Stimulated activated CD4-positive, alpha-beta T cell treated with anti-CD3 and anti-CD28 coated beads, Interleukin-15, amount 100 ng/mL, for 48 hours (primary cell): ENCODE results near the gene LTBP3.

ENCODE experiments used
- DNase-seq, 2 donors: peaks; one replicate each; pipeline ENCODE4 v3.0.0-alpha.2; 2020; ENCODE audit warnings: low read depth in 2 of 2

Gene LTBP3

DNA sequence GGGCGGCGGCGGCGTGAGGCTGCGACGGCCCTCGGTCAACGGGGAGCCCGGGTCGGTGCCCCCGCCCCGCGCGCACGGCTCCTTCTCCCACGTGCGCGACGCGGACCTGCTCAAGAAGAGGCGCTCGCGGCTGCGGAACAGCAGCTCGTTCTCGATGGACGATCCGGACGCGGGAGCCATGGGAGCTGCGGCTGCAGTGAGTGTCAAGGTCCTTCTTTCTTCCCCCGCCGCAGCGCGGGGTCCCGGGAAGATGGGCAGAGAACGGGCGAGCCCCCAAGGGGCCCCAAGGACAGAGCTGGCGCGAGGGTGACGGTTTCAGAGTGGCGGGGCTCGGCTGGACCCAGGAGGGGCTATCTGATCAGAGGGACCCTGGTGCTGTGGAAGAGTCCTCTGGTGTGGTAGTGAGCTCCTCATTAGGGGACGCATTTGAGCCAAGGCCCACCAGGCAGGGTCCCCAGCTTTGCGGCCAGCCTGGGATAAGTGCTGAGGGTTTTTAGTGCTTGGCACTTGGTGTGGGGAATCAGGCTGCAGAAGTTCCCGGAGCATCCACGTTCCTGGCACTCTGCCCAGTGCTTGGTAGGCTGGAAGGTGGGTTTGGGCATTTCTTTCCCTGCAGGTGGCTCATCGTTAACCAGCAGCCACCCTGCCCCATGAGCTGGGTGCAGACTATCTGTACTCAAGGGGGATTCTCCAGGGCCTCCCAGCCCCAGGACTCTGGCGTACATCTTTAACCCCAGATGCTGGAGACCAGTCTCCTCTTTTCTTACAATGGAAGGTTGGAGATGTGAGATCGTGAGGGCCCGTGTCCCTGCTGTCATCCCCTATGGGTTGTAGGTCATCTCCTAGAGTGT, 27.5 kb upstream of the LTBP3 start:
- DNase-seq, result no peak

DNA sequence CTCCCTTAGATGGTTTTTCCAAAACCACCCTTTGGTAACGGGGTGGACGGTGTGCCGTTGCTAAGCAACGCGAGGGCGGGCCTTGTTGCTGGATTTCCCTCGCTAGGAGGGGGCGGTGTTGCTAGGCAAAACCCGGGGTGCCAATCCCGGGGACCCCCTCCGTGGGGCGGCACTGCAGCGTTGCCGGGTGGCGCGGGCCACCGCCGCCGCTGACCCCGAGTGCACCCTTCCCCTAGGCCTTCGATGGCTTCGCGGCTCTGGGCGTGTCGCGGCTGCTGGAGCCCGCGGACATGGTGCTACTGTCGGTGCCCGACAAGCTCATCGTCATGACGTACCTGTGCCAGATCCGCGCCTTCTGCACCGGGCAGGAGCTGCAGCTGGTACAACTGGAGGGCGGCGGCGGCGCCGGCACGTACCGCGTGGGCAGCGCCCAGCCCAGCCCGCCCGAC, 26.6 kb upstream of the LTBP3 start:
- no peak for DNase-seq

DNA sequence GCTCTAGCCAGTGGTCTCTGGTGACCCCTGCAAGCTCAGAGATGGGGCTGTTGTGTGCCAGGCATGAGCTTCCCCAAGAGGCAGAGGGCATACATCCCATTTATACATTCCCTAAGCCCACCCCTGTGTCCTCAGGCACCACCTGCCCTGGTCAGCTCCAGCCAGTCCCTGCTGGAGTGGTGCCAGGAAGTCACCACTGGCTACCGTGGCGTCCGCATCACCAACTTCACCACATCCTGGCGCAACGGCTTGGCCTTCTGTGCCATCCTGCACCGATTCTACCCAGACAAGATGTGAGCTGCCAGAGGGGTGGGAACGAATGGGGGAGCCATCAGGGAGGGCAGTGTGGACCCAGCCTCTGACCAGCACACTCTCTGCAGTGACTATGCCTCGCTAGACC, 25.9 kb upstream of the LTBP3 start:
- DNase-seq, result no peak

DNA sequence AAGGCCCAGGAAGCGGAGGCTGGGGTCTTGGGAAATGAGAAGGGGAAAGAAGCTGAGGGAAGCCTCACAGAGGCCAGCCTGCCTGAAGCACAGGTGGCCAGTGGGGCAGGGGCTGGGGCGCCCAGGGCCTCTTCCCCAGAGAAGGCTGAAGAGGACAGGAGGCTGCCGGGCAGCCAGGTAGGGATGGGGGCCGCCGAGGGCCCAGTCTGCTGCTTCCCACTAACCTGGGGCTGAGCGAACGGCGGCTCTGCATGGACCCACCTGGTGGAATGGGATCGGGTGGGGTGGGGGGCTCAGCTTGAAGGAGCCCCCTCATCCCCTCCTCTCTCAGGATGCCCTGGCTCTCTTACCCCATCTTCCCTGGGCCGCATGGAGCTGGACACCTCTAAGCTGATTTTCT, 25.4 kb upstream of the LTBP3 start:
- no peak for DNase-seq

DNA sequence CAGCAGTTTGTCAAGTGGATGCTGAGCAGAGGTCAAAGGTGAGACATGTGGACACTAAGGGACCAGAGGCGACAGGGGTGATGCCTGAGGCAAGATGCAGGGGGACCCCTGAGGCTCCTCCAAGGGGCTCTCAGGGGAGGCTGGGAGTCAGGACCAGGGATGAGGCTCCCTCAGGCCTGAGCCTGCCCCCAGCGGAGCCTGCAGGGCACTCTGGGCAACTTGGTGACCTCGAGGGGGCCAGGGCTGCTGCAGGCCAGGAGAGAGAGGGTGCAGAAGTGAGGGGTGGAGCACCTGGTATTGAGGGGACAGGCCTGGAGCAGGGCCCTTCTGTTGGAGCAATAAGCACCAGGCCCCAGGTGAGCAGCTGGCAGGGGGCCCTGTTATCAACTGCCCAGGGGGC, 23.8 kb upstream of the LTBP3 start:
- no peak for DNase-seq

- no peak for DNase-seq
Observed at GRCh38 chr11:65580756-65581155, 22.6 kb upstream of the LTBP3 start.

GRCh38 chr11:65580031-65580692, 22.0 kb upstream of the LTBP3 start:
- DNase-seq, result no peak

DNA sequence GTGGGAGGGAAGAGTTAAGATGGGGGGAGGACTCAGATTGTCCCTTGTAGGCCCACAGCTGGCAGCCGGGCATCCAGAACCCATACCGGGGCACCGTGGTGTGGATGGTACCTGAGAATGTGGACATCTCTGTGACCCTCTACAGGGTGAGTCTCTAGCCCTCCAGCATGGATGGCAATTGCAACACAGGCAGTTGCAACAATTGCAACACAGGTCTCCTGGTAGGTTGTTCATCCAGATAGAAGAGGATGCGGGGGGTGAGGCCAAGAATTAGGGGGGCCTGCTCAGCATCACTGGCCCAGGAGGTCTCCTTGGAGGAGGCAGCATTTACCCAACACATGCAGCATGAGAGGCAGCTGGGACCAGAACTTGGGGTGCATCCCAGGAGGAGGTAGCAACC, 21.1 kb upstream of the LTBP3 start:
- no peak for DNase-seq

GRCh38 chr11:65578667-65579066, 20.5 kb upstream of the LTBP3 start:
- DNase-seq, result no peak

DNA sequence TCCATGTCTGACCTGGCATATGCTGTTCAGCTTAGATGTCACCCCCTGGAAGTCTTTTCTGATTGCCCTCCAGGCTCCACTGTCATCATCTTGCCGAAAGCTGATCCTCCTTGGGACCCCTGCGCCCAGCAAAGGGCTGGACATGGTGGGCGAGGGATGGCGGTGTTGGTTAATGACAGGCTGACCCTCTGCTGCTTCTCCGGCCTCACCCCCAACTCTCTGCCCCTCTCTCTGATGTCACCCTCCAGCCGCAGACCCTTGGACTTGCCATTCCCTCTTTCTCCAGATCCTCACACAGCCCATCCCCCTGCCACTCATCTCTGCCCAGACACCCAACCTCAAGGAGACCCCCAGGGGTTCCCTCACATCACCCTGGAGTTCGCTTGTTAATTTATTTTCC, 20.0 kb upstream of the LTBP3 start:
- DNase-seq, result no peak

DNA sequence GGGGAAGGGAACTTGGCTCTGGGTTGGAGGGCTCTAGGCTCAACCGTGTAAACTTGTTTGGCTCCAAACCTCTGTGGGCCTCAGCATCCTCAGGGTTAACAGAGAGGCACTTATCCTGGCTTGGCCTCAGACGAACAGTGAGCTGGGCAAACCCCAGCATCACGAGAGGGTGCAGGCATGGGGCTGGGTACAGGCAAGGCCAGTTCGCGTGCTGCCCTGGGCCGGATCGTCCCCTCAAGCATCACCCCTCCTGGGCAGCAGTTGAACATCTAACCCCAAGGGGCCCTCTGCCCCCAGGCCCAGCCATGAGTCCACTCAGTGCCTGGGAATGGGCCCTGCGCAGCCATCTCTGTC, 19.6 kb upstream of the LTBP3 start:
- no peak for DNase-seq

DNA sequence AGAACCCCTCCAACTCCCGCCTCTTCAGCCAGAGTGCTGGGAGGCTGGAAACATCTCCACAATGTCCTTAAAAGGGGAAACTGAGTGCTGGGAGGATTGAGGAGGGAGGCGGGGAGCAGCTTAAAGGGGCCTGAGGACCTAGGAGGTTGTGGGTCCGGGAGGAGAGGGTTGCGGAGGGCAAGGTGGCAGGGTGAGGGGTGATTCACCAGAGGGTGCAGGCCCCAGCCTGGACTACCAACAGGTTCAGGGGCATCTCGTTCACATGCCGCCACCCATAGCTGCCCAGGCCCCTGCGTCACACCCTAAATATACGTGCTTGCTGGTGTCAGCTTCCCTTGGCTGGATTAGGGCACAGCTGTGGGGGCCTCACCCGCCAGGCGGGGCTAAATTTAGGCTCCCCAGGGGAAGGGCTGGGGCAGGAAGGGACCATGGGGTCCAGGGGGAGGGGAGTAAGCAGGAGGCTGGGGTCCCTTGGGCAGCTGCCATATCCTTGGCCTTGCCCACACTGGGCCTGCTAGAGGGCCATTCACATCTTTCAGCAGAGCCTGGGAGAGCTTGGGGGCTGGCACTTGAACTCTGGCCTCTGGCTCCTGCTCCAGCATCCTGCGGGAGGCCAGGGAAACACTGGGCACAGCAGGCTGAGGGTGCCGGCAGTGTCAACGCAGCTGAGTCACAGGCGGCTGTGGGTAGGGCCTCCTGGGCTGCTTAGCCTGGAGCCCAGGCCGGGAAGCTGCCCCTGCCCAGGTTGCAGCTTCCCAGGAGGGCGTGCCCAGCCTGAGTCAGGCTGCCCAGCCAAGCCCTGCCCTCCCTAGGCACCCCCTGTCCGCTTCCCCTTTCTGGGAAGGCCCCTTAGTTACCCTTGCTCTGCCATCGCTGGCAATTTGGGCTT, 19.0 kb upstream of the LTBP3 start:
- no peak for DNase-seq

GRCh38 chr11:65576232-65576866, 18.2 kb upstream of the LTBP3 start:
- DNase-seq, result no peak

DNA sequence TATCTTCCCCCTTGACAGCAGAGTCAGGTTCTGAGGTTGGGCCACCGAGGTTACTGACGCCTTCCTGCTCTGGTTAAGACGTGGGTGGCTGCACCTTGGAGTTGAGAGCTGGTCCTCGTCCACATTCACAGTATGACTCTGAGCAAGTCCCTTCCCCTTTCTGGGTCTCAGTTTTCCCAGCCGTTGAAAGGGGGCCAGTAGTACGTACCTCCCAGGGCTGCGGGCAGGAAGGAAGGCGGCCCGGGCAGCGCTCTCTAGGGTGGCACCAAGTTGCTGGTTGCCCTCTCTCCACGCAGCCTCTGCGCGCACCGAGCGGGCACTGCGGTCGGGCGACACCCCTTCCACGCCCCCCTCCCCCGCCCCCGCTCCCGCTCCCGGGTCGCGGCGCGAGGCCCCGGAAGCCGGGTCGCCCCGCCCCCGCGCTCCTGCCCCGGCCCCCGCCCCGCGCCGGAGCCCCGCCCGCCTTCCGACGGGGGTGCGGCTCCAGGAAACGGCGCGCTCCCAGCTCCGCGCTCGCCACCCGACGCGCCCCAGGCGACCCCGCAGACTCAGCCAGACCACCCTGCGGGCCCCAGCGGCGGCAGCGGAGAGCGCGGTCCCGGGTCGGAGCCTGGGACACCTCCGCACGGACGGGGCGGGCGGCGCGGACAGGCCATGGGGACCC, 17.5 kb upstream of the LTBP3 start, which contains the start of gene EHBP1L1:
TSS of gene EHBP1L1 (plus strand) at position 486 of the 664 bp plus-strand sequence. CDS start 250 bp downstream, outside the sequence.
- DNase-seq, result peak in 1 of 2 donors; percentile 65

GRCh38 chr11:65574811-65575567, 16.8 kb upstream of the LTBP3 start:
- no peak for DNase-seq

DNA sequence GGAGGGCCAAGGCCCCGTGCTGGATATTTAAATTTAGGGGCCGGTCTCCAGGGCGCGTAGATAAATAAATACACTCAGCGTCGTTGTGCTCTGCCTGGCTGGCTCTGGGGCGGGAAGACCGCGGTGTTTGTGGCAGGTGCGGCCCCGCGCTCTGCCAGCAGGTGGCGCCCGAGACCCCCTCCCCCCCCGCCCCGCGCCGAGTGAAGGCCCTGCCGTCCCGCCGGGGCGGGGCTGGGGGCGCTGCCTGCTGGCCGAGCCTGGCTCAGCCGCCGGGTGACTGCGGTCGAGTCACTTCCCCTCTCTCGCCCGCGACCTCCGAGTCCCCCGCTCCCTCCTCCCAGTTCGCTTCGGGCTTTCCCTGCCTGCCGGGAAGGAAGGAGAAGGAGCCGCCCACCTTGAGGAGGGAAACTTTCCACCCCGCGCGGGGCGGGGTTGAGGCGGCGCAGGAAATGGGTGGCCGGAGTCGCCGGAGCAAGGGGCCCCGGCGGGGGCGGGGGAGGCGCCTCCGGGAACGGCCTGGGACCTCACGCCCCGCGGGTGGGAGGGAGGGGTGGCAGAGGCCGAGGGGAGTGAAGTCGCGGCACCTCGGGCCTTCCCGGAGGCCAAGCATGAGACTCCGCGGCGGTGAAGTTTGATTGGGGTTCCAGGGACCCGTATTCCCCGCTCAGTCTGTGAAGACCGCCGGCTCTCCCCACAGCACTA, 16.1 kb upstream of the LTBP3 start:
- peak; percentile 89 to 92 for DNase-seq

- no peak for DNase-seq
Observed at GRCh38 chr11:65573391-65574079, 15.4 kb upstream of the LTBP3 start.

DNA sequence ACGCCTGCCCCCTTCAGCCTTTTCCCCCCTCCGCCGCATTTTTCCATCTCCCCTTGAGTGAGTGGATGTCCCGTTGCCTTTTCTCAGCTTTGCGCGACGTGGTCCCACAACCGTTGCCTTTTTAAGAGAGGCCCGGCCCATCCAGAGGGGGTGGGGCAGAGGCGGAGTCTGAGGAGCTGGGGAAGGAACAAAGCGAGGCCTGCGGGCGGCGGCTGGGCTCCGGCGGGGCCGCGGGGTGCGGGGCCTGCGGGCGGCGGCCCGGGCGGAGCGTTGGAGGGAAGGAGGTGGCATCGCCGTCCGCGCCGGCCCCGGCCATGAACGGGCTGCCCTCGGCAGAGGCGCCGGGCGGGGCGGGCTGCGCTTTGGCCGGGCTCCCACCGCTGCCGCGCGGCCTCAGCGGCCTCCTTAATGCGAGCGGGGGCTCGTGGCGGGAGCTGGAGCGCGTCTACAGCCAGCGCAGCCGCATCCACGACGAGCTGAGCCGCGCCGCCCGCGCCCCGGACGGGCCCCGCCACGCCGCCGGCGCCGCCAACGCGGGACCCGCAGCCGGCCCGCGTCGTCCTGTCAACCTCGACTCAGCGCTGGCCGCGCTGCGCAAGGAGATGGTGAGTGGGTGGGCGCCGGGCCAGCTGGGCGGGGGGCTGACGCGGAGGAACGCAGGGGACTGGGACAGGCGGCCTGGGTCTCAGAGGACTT, 14.3 kb upstream of the LTBP3 start, which contains the start of gene FAM89B:
TSS of gene FAM89B (plus strand) at position 183 of the 696 bp plus-strand sequence. CDS start at position 315, 132 bp downstream.
- DNase-seq, result peak; percentile 78 to 88
